ENCODE measurements around the gene COPZ1. TPM values are rescaled to one million over a fixed set of nuclear protein-coding genes. Genes with fewer than 3 reads are reported as not detected.
A peak's percentile ranks its signal among the peaks of the same experiment; 100 is the strongest.

Gene COPZ1, protein sequence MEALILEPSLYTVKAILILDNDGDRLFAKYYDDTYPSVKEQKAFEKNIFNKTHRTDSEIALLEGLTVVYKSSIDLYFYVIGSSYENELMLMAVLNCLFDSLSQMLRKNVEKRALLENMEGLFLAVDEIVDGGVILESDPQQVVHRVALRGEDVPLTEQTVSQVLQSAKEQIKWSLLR
- 10 to 100 TPM; 81.6 to 92.0 TPM for total RNA-seq
- polyA plus RNA-seq, result 100 to 1,000 TPM; 149 to 200 TPM

GRCh38 chr12:54324617-54325441 is at the start of gene COPZ1:
COPZ1 (plus strand) TSS chr12:54325131; CDS start chr12:54325164, 33 bp downstream.
- Histone ChIP-seq H3K4me3 (ENCODE audit: low read length in 2 of 2) (peak within 1 kb of the TSS; percentile 92 to 93), H3K27me3 (ENCODE audit: insufficient read depth, low read length) (no peaks in the 10 kb centered on the region), H3K9me3 (ENCODE audit: control insufficient read depth in 1 of 2, low read length in 2 of 2) (no peaks in the 10 kb centered on the region), H3K36me3 (ENCODE audit: insufficient read depth, low read length) (no peaks in the 10 kb centered on the region), H3K4me1 (ENCODE audit: insufficient read depth, low read length) (peaks cover 44% of the 10 kb centered on the region), H3K27ac (ENCODE audit: low read depth, low read length) (peak within 1 kb of the TSS; percentile 86)
- H3K4me1 Mint-ChIP-seq, result peaks cover 28 to 47% (median 38%) of the 10 kb centered on the region in 4 donors
- H3K27me3 Mint-ChIP-seq, result no peaks in the 10 kb centered on the region
- peak within 1 kb of the TSS; percentile 93 to 99 (median 98) for H3K27ac Mint-ChIP-seq
- ChIA-PET CTCF (ENCODE audit: partially characterized antibody) (interaction anchor here (0.6 to 9.9 kb wide), 29 partner anchors 8 to 1716 kb away, joined by 3 to 101 read pairs (median 7); partner anchors contain the start of genes CBX5, HNRNPA1 and NFE2), POLR2A (ENCODE audit: partially characterized antibody) (interaction anchor here (0.7 to 4.3 kb wide), 19 partner anchors 9 to 173 kb away, joined by 3 to 69 read pairs (median 5); partner anchors contain the start of genes CBX5, HNRNPA1, NCKAP1L and NFE2)
- intact Hi-C loops (cut with micrococcal nuclease), result loop anchor here (1.0 to 2.0 kb wide), 4 partner anchors 34 to 74 kb away; partner anchors contain the start of genes CBX5 and HNRNPA1
- H3K4me3 Mint-ChIP-seq, result peak within 1 kb of the TSS; percentile 94 to 100 (median 98)
- H3K9me3 Mint-ChIP-seq, result peaks cover 0 to 2% (median 0%) of the 10 kb centered on the region in 8 donors
- H3K36me3 Mint-ChIP-seq, result peaks cover 0 to 6% of the 10 kb centered on the region in 2 donors
- DNase-seq, result peak; percentile 93 to 99 (median 95)

GRCh38 chr12:54276368-54276767 is 48.6 kb upstream of the COPZ1 start:
- H3K27ac Mint-ChIP-seq, result peak overlapping the region in 6 of 7 donors; percentile 38 to 84 (median 74)
- POLR2A ChIA-PET (ENCODE audit: partially characterized antibody), result interaction anchor here (1.4 to 1.8 kb wide), 2 partner anchors 13 to 15 kb away, joined by 3 to 5 read pairs; no protein-coding TSS in a partner anchor

GRCh38 chr12:54277823-54278276 is 47.1 kb upstream of the COPZ1 start:
- Mint-ChIP-seq H3K4me1 (peaks cover 31 to 40% (median 34%) of the 10 kb centered on the region in 4 donors), H3K27me3 (no peaks in the 10 kb centered on the region), H3K4me3 (peak overlapping the region in 1 of 8 donors; percentile 57), H3K27ac (no peak overlapping the region), H3K9me3 (no peaks in the 10 kb centered on the region), H3K36me3 (peaks cover 12 to 13% of the 10 kb centered on the region in 2 donors)
- ChIA-PET POLR2A (ENCODE audit: partially characterized antibody) (interaction anchor here (1.4 to 1.8 kb wide), 2 partner anchors 11 to 14 kb away, joined by 3 to 5 read pairs; no protein-coding TSS in a partner anchor), CTCF (ENCODE audit: partially characterized antibody) (interaction anchor here (1.4 to 4.0 kb wide), 2 partner anchors 15 to 46 kb away, joined by 4 to 25 read pairs; partner anchors contain the start of gene COPZ1)
- peak overlapping the region in 1 of 2 donors; percentile 10 for H3K4me3 ChIP-seq (ENCODE audit: low read length in 2 of 2)
- no peaks in the 10 kb centered on the region for H3K27me3 ChIP-seq (ENCODE audit: insufficient read depth, low read length)
- intact Hi-C loops (cut with micrococcal nuclease), result no loop called here
- H3K4me1 ChIP-seq (ENCODE audit: insufficient read depth, low read length), result peaks cover 55% of the 10 kb centered on the region
- DNase-seq, result no peak
- H3K36me3 ChIP-seq (ENCODE audit: insufficient read depth, low read length), result peaks cover 13% of the 10 kb centered on the region
- no peaks in the 10 kb centered on the region for H3K9me3 ChIP-seq (ENCODE audit: control insufficient read depth in 1 of 2, low read length in 2 of 2)
- peak overlapping the region; percentile 92 for H3K27ac ChIP-seq (ENCODE audit: low read depth, low read length)

More at GRCh38 chr12:54276368-54276767, 48.6 kb upstream of the COPZ1 start:
- Mint-ChIP-seq H3K27me3 (no peaks in the 10 kb centered on the region), H3K4me1 (peaks cover 34 to 44% (median 39%) of the 10 kb centered on the region in 4 donors), H3K9me3 (no peaks in the 10 kb centered on the region), H3K36me3 (peaks cover 13 to 20% of the 10 kb centered on the region in 2 donors), H3K4me3 (peak overlapping the region; percentile 9 to 75 (median 53))
- Histone ChIP-seq H3K4me1 (ENCODE audit: insufficient read depth, low read length) (peaks cover 51% of the 10 kb centered on the region), H3K36me3 (ENCODE audit: insufficient read depth, low read length) (no peaks in the 10 kb centered on the region), H3K27me3 (ENCODE audit: insufficient read depth, low read length) (no peaks in the 10 kb centered on the region), H3K9me3 (ENCODE audit: control insufficient read depth in 1 of 2, low read length in 2 of 2) (no peaks in the 10 kb centered on the region), H3K4me3 (ENCODE audit: low read length in 2 of 2) (no peak overlapping the region), H3K27ac (ENCODE audit: low read depth, low read length) (peak overlapping the region; percentile 8)
- intact Hi-C loops (cut with micrococcal nuclease), result no loop called here
- CTCF ChIA-PET (ENCODE audit: partially characterized antibody), result interaction anchor here (1.4 kb wide), 1 partner anchor 17 kb away, joined by 4 read pairs; no protein-coding TSS in a partner anchor
- DNase-seq, result no peak

DNA sequence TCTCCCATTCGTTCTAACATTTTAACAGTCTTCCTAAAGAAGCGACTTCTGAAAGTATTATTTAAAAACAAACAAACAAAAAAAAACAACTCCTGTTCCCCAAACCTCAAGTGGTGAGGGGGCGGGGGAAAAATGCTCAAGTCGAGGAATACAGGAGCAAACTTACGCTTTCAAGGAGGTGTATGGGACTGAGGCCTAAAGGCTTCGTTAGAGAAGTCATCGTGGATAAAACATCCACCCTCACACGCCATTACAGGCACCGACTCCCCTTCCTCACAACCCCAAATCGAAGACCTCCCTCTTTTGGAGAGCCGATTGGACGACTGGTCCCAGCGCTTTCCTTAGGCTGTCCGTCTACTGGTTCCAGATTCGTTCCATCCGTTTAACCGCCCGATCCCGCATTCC is 45.7 kb upstream of the COPZ1 start:
- H3K27me3 ChIP-seq (ENCODE audit: insufficient read depth, low read length), result no peaks in the 10 kb centered on the region
- peak overlapping the region; percentile 92 for H3K27ac ChIP-seq (ENCODE audit: low read depth, low read length)
- peaks cover 21 to 52% (median 34%) of the 10 kb centered on the region in 4 donors for H3K4me1 Mint-ChIP-seq
- ChIA-PET CTCF (ENCODE audit: partially characterized antibody) (interaction anchor here (1.5 to 4.0 kb wide), 6 partner anchors 14 to 121 kb away, joined by 4 to 25 read pairs (median 12); partner anchors contain the start of gene COPZ1), POLR2A (ENCODE audit: partially characterized antibody) (interaction anchor here (0.6 to 3.1 kb wide), 18 partner anchors 12 to 1658 kb away, joined by 3 to 69 read pairs (median 6); partner anchors contain the start of genes CALCOCO1, COPZ1, ITGA5 and NCKAP1L)
- H3K4me3 ChIP-seq (ENCODE audit: low read length in 2 of 2), result peak overlapping the region; percentile 51 to 90
- H3K27ac Mint-ChIP-seq, result no peak overlapping the region
- H3K9me3 ChIP-seq (ENCODE audit: control insufficient read depth in 1 of 2, low read length in 2 of 2), result no peaks in the 10 kb centered on the region
- H3K36me3 ChIP-seq (ENCODE audit: insufficient read depth, low read length), result peaks cover 27% of the 10 kb centered on the region
- intact Hi-C loops (cut with micrococcal nuclease), result no loop called here
- H3K4me3 Mint-ChIP-seq, result no peak overlapping the region
- DNase-seq, result no peak
- H3K9me3 Mint-ChIP-seq, result peaks cover 0 to 2% (median 0%) of the 10 kb centered on the region in 8 donors
- peaks cover 4 to 6% of the 10 kb centered on the region in 2 donors for H3K36me3 Mint-ChIP-seq
- H3K27me3 Mint-ChIP-seq, result no peaks in the 10 kb centered on the region
- H3K4me1 ChIP-seq (ENCODE audit: insufficient read depth, low read length), result peaks cover 69% of the 10 kb centered on the region

DNA sequence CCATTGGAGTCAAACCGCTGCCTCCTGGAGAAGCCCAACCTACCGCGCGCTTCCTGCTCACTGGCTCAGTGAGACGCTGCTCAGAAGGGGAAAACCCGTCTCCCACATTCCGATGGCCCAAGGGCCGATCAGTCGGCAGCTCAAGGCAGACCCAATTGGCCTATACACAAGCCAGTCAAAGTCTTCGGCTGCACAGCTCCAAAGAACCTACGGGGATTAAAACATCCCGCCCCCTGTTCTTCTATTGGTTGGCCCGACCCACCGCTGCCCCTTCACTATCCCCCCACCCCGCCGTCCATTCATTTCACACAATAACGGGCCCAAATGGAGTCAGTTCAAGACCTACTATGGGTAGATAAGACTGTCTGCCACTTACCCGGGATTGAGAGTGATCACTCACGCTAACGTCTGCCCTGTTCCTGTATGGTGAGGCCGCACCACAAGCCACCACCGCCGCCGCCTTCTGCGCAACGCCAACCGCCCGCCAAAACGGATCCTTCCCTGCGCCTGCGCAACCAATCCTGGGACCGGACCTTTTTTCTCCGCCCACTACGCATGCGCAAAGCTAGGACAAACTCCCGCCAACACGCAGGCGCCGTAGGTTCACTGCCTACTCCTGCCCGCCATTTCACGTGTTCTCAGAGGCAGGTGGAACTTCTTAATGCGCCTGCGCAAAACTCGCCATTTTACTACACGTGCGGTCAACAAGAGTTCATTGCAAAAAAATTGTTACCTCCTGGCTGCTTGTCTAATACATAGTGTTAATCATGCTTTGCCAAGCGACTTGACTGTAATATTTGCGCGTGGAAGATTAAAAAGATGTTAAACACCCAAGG is 45.1 kb upstream of the COPZ1 start, which contains the start of gene CBX5:
TSS of gene CBX5 (minus strand) at position 491 of the 836 bp plus-strand sequence. CDS start 22,472 bp downstream, outside the sequence.
- no peak within 1 kb of the TSS for H3K27ac Mint-ChIP-seq
- Histone ChIP-seq H3K4me3 (ENCODE audit: low read length in 2 of 2) (peak within 1 kb of the TSS; percentile 90 to 94), H3K9me3 (ENCODE audit: control insufficient read depth in 1 of 2, low read length in 2 of 2) (no peaks in the 10 kb centered on the region), H3K27me3 (ENCODE audit: insufficient read depth, low read length) (no peaks in the 10 kb centered on the region), H3K4me1 (ENCODE audit: insufficient read depth, low read length) (peaks cover 75% of the 10 kb centered on the region), H3K36me3 (ENCODE audit: insufficient read depth, low read length) (peaks cover 28% of the 10 kb centered on the region), H3K27ac (ENCODE audit: low read depth, low read length) (peak within 1 kb of the TSS; percentile 92)
- no peaks in the 10 kb centered on the region for H3K27me3 Mint-ChIP-seq
- DNase-seq, result peak; percentile 99 to 100 (median 100)
- no peak within 1 kb of the TSS for H3K4me3 Mint-ChIP-seq
- intact Hi-C loops (cut with micrococcal nuclease), result loop anchor here (1.0 kb wide), 3 partner anchors 44 to 217 kb away; partner anchors contain the start of gene NCKAP1L
- ChIA-PET CTCF (ENCODE audit: partially characterized antibody) (interaction anchor here (0.9 to 4.0 kb wide), 9 partner anchors 13 to 125 kb away, joined by 3 to 25 read pairs (median 6); partner anchors contain the start of gene COPZ1), POLR2A (ENCODE audit: partially characterized antibody) (interaction anchor here (0.6 to 3.1 kb wide), 43 partner anchors 7 to 1835 kb away, joined by 3 to 69 read pairs (median 4); partner anchors contain the start of genes CALCOCO1, COPZ1, EIF4B and ITGA5)
- H3K9me3 Mint-ChIP-seq, result peaks cover 0 to 2% (median 0%) of the 10 kb centered on the region in 8 donors
- peaks cover 3 to 6% of the 10 kb centered on the region in 2 donors for H3K36me3 Mint-ChIP-seq
- peaks cover 21 to 56% (median 35%) of the 10 kb centered on the region in 4 donors for H3K4me1 Mint-ChIP-seq

Data from CD4-positive, alpha-beta memory T cell (primary cell).